ENCODE measurements around the gene CDK10. TPM values are rescaled to one million over a fixed set of nuclear protein-coding genes. Genes with fewer than 3 reads are reported as not detected.
"Not testable (repeated sequence)": the region's sequence is repeated elsewhere in the genome, so short reads cannot be mapped to it uniquely, and the experiment has no call there.

The CDK10 gene
- polyA plus RNA-seq, 1 donor from 2014 or later: 126 TPM

- no peaks in the 10 kb centered on the region for H3K36me3 ChIP-seq (ENCODE audit: insufficient read depth, low read length)
These were observed 1.9 kb downstream of the CDK10 start for GRCh38 chr16:89688395-89688794.

GRCh38 chr16:89689142-89689541 is 2.7 kb downstream of the CDK10 start:
- no peak for TF ChIP-seq EZH2 (IDR thresholded peaks at IDR 0.05; ENCODE audit: borderline replicate concordance, insufficient read depth, low read length, poor library complexity, severe bottlenecking)
- TF ChIP-seq CTCF (IDR thresholded peaks at IDR 0.05; ENCODE audit: poor library complexity, severe bottlenecking): no peak
- TF ChIP-seq RAD21 (conservative IDR thresholded peaks at IDR 0.05): no peak
- TF ChIP-seq POLR2AphosphoS5 (IDR thresholded peaks at IDR 0.05): no peak
- TF ChIP-seq MXI1 (conservative IDR thresholded peaks at IDR 0.05; ENCODE audit: poor library complexity, severe bottlenecking): no peak
- TF ChIP-seq SMC3 (conservative IDR thresholded peaks at IDR 0.05; ENCODE audit: poor library complexity): no peak
- no peak for TF ChIP-seq TAF1 (IDR thresholded peaks at IDR 0.05; ENCODE audit: low read depth)
- TF ChIP-seq, protein P1, sequence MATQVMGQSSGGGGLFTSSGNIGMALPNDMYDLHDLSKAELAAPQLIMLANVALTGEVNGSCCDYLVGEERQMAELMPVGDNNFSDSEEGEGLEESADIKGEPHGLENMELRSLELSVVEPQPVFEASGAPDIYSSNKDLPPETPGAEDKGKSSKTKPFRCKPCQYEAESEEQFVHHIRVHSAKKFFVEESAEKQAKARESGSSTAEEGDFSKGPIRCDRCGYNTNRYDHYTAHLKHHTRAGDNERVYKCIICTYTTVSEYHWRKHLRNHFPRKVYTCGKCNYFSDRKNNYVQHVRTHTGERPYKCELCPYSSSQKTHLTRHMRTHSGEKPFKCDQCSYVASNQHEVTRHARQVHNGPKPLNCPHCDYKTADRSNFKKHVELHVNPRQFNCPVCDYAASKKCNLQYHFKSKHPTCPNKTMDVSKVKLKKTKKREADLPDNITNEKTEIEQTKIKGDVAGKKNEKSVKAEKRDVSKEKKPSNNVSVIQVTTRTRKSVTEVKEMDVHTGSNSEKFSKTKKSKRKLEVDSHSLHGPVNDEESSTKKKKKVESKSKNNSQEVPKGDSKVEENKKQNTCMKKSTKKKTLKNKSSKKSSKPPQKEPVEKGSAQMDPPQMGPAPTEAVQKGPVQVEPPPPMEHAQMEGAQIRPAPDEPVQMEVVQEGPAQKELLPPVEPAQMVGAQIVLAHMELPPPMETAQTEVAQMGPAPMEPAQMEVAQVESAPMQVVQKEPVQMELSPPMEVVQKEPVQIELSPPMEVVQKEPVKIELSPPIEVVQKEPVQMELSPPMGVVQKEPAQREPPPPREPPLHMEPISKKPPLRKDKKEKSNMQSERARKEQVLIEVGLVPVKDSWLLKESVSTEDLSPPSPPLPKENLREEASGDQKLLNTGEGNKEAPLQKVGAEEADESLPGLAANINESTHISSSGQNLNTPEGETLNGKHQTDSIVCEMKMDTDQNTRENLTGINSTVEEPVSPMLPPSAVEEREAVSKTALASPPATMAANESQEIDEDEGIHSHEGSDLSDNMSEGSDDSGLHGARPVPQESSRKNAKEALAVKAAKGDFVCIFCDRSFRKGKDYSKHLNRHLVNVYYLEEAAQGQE (IDR thresholded peaks at IDR 0.05; ENCODE audit: borderline replicate concordance): no peak
- no peak for TF ChIP-seq EP300 (conservative IDR thresholded peaks at IDR 0.05; ENCODE audit: poor library complexity, severe bottlenecking)
- Histone ChIP-seq H3K9ac (ENCODE audit: low read length) (no peak overlapping the region), H3K27me3 (ENCODE audit: insufficient read depth, low read depth, low read length) (no peaks in the 10 kb centered on the region), H3K4me2 (ENCODE audit: low read length) (no peak overlapping the region), H3K27ac (ENCODE audit: low read length) (no peak overlapping the region), H3K9me3 (ENCODE audit: low read length) (no peaks in the 10 kb centered on the region), H3K79me2 (replicated peaks; ENCODE audit: insufficient read depth, low read length) (no peaks in the 10 kb centered on the region), H3K9me2 (ENCODE audit: insufficient read depth, low read length) (no peaks in the 10 kb centered on the region), H3K4me3 (ENCODE audit: low read length) (no peak overlapping the region), H3K36me3 (ENCODE audit: insufficient read depth, low read length) (no peaks in the 10 kb centered on the region), H2AFZ (ENCODE audit: low read depth, low read length) (no peak overlapping the region), H3F3A (ENCODE audit: insufficient read depth, low read length, poor library complexity, severe bottlenecking) (no peaks in the 10 kb centered on the region), H4K20me1 (ENCODE audit: insufficient read depth) (no peaks in the 10 kb centered on the region)

More at GRCh38 chr16:89688395-89688794, 1.9 kb downstream of the CDK10 start:
- no peaks in the 10 kb centered on the region for H3F3A ChIP-seq (ENCODE audit: insufficient read depth, low read length, poor library complexity, severe bottlenecking)
- TF ChIP-seq SMC3 (conservative IDR thresholded peaks at IDR 0.05; ENCODE audit: poor library complexity): no peak
- TF ChIP-seq TAF1 (IDR thresholded peaks at IDR 0.05; ENCODE audit: low read depth): no peak
- TF ChIP-seq MXI1 (conservative IDR thresholded peaks at IDR 0.05; ENCODE audit: poor library complexity, severe bottlenecking): no peak
- no peak for TF ChIP-seq CTCF (IDR thresholded peaks at IDR 0.05; ENCODE audit: poor library complexity, severe bottlenecking)
- TF ChIP-seq, protein P1 (IDR thresholded peaks at IDR 0.05; ENCODE audit: borderline replicate concordance): no peak
- TF ChIP-seq EP300 (conservative IDR thresholded peaks at IDR 0.05; ENCODE audit: poor library complexity, severe bottlenecking): no peak
- TF ChIP-seq RAD21 (conservative IDR thresholded peaks at IDR 0.05): no peak
- TF ChIP-seq EZH2 (IDR thresholded peaks at IDR 0.05; ENCODE audit: borderline replicate concordance, insufficient read depth, low read length, poor library complexity, severe bottlenecking): no peak
- no peak for TF ChIP-seq POLR2AphosphoS5 (IDR thresholded peaks at IDR 0.05)
- H3K4me3 ChIP-seq (ENCODE audit: low read length): no peak overlapping the region
- H3K4me2 ChIP-seq (ENCODE audit: low read length): no peak overlapping the region
- H3K9me2 ChIP-seq (ENCODE audit: insufficient read depth, low read length): no peaks in the 10 kb centered on the region
- no peak overlapping the region for H2AFZ ChIP-seq (ENCODE audit: low read depth, low read length)
- no peaks in the 10 kb centered on the region for H3K9me3 ChIP-seq (ENCODE audit: low read length)
- no peaks in the 10 kb centered on the region for H3K27me3 ChIP-seq (ENCODE audit: insufficient read depth, low read depth, low read length)
- H4K20me1 ChIP-seq (ENCODE audit: insufficient read depth): no peaks in the 10 kb centered on the region
- H3K27ac ChIP-seq (ENCODE audit: low read length): no peak overlapping the region
- no peaks in the 10 kb centered on the region for H3K79me2 ChIP-seq (replicated peaks; ENCODE audit: insufficient read depth, low read length)
- no peak overlapping the region for H3K9ac ChIP-seq (ENCODE audit: low read length)

DNA sequence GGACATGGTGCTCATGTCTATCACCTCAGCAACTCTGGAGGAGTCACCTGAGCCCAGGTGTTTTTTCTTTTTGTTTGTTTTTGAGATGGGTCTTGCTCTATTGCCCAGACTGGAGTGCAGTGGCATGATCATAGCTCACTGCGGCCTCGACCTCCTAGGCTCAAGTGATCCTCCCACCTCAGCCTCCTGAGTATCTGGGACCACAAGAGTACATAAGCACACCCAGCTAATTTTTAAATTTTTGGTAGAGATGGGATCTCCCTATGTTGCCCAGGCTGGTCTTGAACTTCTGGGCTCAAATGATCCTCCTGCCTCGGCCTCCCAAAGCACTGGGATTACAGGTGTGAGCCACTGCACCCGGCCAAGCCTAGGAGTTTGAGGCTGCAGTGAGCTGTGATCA is 3.1 kb downstream of the CDK10 start:
- not testable (repeated sequence) for H3K36me3 ChIP-seq (ENCODE audit: insufficient read depth, low read length); H3K27me3 ChIP-seq (ENCODE audit: insufficient read depth, low read depth, low read length); H3K9me2 ChIP-seq (ENCODE audit: insufficient read depth, low read length)

More for the DNA sequence above, 3.1 kb downstream of the CDK10 start:
- not testable (repeated sequence) for H3K27ac ChIP-seq (ENCODE audit: low read length); H3K4me3 ChIP-seq (ENCODE audit: low read length); H3K79me2 ChIP-seq (replicated peaks; ENCODE audit: insufficient read depth, low read length); H3K9me3 ChIP-seq (ENCODE audit: low read length); H3K9ac ChIP-seq (ENCODE audit: low read length); H4K20me1 ChIP-seq (ENCODE audit: insufficient read depth); H2AFZ ChIP-seq (ENCODE audit: low read depth, low read length); H3K4me2 ChIP-seq (ENCODE audit: low read length); H3F3A ChIP-seq (ENCODE audit: insufficient read depth, low read length, poor library complexity, severe bottlenecking)

Data from neural cell (in vitro differentiated cells).